ENCODE data around the gene SPIRE1.

DNA sequence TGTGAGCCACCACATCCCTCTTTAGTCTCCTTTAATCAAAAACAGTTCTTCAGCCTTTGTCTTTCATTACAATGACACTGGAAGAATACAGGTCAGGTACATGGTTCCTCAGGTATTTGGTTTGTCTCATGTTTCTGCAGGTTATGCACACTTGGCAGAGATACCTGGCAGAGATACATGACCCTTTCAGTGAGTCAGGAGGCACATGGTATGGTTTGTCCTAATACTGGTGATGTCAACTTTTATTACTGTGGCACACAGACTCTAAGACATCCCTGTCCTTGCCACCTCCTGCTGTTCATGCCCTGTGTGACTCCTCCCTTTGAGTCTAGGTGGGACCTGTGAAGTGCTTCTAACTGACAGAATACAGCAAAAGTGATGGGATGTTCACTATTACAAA lies 58.4 kb downstream of the SPIRE1 start:
- TF ChIP-seq POLR2A (IDR thresholded peaks at IDR 0.05; ENCODE audit: low read length) (no peak), GATA1 (IDR thresholded peaks at IDR 0.05; ENCODE audit: low read depth, low read length) (no peak)

Data from erythroblast (primary cell).